ENCODE measurements around the gene LAMC2.

- TF ChIP-seq CTCF (IDR thresholded peaks at IDR 0.05; ENCODE audit: insufficient read depth, low read length, poor library complexity, severe bottlenecking), result no peak
- TF ChIP-seq EZH2phosphoT487 (conservative IDR thresholded peaks at IDR 0.05; ENCODE audit: low read length), result no peak
Measured at GRCh38 chr1:183155939-183156338, 30.1 kb upstream of the LAMC2 start.

Data from SU-DHL-6 (cell line).